ENCODE data around the gene CHCHD4.
"Not testable (repeated sequence)": the region's sequence is repeated elsewhere in the genome, so short reads cannot be mapped to it uniquely, and the experiment has no call there.

The CHCHD4 gene

DNA sequence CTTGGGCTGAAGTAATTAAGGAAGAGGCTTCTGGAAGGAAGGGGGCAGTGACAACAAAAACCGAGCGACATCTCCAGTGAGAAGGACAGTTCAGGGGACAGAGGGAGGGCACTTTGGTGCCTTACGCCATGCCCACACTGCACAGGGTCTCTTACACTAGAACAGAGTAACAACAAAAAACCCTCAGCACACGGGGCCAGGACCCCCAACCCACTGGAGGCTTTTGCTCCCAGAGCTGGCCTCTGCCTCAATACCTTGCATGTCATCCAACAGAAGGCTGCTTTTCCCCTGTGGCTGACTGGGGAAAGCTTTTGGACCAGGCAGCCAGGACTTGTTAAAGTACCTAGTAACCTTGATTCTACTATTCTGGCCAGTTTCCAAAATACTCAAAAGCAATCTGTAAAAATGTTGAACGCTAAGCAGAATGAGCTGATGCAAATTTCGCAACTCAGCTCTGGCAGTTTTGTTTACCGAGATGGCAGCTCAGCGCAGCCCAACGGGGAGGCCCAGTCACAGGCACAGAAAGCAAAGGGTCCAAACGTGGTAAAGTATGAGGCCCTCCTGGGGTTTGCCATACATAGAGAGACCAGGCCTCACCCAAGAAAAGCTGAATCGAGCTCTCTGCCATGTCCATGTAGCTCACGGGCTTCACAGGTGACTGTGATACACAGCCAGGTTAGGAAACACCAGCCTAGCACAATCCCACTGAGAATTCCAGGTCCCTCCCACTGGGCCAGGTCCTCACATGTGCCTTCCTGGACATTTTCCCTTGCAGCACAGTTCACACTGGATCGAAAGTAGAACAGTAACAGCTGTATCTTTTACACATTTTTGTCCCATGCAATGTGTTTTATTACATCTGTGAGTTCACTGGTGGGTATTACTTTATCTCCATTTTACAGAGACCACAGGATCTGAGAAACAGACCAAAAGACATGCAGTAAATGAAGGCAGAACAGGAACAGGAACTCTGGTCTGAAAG, 6.0 kb downstream of the CHCHD4 start:
- no peak for DNase-seq

DNA sequence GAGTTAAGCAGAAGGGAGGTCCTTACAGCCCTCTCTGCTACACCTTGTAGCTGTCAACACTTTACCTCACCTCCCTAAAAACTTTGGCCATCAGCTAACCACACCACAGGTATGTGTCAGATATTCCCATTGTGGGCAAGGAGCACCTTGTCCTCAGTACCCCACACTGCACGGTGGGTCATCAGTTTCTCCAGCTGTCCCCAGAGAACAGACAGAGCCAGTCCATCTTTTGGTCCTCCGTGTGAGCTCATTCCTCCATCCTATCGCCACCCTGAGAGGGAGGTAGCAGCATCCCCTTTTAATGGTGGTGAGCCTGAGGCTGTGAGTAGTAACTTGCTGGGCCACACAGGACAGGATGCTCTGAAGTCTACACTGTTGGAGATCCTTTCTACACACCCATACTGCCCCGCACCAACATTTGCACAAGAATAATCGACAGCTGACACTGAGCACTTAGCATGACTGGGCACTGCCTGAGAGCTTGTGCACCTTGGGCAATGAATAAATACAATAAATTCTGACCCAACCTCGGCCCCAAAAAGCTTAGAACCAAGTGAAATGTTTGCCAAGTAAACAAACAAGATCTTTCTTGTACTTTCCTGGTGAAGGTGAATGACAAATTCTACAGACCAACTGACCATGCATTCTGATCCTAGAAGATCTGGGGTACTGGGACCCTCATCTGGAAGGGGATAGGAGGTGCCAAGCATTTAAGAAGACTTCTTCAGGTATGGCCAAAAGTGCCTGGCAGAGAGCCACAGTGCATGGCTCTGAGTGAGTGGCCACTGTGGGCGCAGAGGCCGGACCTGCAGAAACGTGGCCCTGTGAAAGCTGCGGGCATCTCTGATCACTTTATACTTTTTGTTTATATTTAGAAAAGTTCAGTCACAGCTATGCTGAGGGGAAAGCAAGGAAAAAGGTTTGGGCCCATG, 6.9 kb downstream of the CHCHD4 start:
- DNase-seq = no peak

DNA sequence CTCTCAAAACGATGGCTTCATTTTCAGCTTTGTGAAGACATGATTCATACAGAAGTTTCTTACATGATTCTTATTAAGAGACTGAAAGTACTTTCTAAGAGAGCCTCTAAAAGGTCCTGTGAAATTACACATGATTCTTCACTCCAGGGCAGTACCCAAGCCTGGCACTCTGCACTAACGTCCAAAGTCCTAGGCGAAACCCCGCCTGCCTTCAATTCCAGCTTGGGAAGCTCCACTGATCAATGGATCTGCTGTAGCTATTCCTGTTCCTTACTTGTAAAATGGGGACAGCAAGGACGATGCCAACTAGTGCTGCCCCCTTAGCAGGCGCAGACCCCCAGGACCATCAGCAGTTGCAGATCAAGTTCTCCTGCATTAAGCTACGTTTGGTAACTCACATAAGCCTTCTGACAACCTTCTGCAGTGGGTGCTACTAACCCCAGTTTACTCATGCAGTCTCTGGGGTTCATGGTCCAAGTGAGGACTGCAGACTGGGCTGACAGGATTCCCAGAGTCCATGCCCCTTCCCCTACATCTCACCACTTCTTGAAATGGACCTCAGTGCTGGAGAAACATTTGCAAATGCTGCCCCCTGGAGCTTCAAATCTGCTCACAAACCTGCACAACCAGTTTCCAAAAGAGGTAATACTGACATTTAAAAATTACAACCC, 10.6 kb downstream of the CHCHD4 start:
- no peak for DNase-seq

DNA sequence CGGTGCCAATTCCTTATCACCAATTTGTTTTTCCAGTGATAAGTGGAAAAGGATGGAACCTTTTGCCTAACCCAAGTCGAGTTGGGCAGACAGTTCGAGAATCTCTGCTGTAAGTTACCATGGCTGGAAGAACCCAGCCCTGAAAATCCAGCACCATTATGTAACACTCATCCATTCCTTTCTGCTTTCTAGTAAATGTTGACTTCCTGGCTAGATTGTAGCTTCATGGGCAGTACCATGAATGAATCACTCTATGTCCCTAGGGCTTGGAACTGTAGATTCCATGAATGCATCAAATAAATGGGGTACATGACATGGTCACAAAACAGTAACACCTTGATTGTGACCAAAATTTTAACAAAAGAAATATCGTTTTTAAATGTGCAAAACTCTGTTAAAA, 14.0 kb downstream of the CHCHD4 start:
- no peak for DNase-seq

DNA sequence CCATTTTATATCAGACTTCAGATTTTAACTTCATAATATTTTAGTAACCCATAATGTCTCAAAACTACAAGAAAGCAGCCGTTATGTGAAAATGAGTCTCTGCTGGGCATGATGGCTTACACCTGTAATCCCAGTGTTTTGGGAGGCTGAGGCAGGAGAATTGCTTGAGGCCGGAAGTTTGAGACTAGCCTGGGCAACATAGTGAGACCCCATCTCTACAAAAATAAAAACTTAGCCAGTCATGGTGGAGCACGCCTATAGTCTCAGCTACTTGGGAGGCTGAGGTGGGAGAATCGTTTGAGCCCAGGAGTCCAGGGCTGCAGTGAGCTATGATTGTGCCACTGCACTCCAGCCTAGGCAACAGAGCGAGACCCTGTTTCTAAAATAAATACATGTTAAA, 14.8 kb downstream of the CHCHD4 start:
- not testable (repeated sequence) for DNase-seq

DNA sequence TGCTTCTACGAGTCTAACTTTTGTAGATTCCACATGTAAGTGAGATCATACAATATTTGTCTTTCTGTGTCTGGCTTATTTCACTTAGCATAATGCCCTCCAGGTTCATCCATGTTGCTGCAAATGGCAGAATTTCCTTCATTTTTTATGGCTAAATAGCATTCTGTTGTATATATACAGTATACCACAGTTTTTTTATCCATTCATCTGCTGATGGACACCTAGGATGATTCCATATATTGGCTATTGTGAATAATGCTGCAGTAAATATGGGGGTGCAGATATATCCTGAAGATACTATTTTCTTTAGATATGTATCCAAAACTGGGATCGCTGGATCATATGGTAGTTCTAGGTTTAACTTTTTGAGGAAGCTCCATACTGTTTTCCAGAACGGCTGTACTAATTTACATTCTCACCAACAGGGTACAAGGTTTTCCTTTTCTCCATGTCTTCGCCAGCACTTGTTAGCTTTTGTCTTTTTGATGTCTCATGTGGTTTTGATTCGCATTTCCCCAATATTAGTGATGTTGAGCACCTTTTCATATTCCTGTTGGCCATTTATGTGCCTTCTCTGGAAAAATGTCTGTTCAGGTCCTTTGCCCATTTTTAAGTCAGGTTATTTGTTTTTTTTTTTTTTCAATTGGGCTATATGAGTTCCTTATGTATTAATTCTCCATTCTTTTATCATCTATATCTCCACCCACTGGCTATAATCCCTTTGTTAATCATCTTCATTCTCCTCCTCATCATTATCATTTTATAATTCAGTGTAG, 26.9 kb downstream of the CHCHD4 start:
- no peak for DNase-seq

DNA sequence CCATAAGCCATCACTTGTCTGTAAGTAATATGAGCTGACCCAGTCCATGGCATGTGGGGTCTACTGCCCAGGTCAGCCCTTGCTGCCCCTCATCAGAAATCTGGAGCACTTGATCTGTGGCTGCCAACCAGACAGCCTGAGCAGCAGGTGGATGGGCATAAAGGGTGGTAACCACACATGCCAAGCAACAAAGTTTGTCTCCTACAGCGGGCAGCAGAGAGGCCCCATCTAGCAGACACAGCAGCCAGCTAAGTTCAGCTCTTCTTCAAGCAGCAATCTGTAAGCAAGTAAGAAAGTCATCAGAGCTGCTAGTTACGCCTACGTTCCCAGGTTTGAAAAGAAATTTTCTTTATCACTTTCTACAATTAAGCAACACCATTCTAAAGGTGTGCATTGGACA, 27.9 kb downstream of the CHCHD4 start:
- DNase-seq = no peak

DNA sequence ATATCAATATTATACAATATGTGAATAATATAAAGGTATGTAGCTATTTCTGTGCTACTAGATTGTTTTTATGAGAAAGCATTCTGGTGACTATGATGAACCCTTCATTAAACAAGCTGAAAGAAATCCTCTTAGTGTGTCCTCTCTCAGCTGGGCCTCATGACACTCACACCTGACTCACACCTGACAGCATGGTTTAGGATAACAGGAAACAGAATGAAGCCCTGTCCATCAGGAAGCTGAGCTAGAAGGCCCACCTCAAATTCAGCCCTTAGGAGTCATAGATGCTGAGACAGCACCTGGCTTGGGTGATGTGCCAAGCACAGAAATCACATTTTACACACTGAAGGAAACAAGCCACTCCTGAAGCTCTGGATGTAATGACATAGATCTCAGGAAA, 30.8 kb downstream of the CHCHD4 start:
- DNase-seq = no peak

DNA sequence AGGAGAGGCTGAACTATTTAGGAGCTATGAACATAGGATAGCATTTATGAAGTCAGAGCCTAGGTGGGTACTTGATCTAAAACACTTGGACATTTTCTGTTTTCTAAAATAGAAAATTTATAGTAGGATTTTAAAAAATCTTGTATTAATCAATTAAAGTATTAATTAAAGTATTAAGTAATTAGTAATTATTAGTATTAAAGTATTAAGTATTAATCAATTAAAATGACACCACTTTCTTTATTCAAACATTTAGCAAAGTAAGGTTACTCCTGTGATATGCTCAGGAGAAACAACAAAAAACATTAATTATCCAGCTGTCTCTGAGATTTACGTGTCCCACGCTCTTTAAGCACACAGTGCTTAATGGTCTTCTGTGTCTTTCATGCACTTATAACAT, 32.2 kb downstream of the CHCHD4 start:
- no peak for DNase-seq

DNA sequence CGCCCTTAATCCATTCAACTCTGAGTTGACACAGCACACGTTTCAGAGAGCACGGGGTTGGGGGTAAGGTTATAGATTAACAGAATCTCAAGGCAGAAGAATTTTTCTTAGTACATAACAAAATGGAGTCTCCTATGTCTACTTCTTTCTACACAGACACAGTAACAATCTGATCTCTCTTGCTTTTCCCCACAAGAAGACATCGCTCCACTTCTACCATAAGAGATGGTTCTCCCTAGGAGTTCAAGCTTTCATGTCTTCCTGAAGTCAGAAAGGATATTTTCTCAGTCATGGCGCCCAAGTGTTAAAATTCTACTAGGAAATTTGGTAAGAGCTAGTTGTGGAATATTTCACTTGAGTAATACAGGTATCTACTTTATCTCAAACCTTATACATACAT, 32.7 kb downstream of the CHCHD4 start:
- not testable (repeated sequence) for DNase-seq

DNA sequence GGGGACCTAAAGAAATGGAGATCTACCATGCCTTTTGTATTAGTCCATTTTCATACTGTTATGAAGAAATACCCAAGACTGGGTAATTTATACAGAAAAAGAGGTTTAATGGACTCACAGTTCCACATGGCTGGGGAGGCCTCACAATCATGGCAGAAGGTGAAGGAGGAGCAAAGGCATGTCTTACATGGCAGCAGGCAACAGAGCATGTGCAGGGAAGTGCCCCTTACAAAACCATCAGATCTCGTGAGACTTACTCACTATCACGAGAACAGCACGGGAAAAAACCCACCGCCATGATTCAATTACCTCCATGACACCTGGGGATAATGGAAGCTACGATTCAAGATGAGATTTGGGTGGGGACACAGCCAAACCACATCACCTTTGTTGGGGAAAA, 37.2 kb downstream of the CHCHD4 start:
- DNase-seq = not testable (repeated sequence)

DNA sequence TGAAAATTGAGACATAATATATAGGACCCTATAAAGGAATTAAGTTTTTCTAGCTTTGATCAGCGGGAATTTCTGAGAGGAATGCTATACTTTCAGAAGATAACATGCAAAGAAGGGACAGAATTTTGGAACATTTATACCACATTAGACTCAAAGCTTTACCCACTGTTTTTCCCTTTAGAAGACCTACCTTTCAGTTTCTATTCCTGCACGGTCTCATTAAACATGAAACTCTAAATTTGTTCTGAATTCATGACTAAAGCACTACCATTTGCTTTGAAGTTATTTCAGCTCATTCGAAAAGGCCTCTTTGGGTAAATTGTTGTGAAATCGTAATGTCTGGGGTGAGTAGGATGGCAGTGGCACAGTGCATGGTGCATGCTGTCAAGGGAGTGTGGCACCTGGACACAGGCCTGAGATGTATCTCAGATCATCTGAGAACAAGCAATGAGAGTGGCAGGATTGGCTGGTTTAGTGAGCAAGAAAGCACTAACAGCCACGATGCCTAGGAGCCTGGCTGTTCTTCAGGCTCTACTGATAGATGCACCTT, 42.5 kb downstream of the CHCHD4 start:
- peak; percentile 34 for DNase-seq

DNA sequence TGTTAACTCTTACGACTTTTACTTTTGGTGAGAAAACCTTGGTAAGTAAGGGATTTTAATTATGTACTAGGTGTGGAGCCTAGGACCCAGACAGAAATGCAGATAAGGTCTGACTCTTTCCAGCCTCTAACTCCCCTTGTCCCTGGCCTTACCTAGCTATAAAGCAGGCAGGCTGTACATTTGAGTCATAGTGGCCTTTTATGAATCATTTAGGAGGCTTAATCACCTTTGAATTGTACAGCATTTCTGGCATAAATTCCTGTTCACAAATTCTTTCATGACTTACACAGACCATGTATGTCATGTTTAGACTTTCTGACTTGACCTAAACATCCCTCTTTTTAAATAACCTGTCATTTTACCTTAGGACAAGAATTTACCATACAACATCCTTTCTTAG, 47.4 kb downstream of the CHCHD4 start:
- DNase-seq = no peak

DNA sequence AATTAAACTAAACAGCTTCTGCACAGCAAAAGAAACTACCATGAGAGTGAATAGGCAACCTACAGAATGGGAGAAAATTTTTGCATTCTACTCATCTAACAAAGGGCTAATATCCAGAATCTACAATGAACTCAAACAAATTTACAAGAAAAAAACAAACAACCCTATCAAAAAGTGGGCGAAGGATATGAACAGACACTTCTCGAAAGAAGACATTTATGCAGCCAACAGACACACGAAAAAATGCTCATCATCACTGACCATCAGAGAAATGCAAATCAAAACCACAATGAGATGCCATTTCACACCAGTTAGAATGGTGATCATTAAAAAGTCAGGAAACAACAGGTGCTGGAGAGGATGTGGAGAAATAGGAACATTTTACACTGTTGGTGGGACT, 49.4 kb downstream of the CHCHD4 start:
- DNase-seq = not testable (repeated sequence)

DNA sequence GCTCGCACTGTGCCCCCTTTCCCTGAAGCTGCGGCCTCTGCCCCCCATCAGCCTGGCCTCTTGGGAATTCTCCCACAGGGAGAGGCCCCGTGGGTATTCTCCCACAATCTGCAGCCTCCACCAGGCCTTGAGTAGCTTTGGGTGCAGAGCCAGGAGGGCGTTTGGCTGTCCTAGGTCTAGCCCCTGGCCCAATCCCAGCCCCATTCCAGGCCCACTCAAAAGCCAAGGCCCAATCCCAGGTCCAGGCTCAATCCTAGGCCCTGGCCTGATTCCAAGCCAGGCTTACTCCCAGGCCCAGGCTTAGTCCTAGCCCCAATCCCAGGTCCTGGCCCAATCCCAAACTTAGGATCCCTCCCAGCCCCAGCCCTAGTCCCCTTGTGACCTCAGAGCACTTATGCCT, 59.8 kb downstream of the CHCHD4 start:
- DNase-seq = no peak

DNA sequence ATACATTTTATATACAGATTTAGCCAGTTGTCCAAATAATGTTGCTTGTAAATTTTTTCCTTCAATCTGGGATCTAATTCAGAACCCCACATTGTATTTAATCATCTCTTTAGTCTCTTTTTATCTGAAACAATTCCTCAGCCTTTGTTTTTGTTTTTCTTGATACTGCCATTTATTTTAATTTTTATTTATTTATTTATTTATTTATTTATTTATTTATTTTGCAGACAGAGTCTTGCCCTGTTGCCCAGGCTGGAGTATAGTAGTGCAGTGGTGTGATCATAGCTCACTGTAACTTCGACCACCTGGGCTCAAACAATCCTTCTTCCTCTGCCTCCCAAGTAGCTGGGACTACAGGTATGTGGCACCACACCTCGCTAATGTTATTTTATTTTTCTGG, 61.5 kb downstream of the CHCHD4 start:
- no peak for DNase-seq
